ENCODE measurements around the gene FBN3. TPM values are rescaled to one million over a fixed set of nuclear protein-coding genes. Genes with fewer than 3 reads are reported as not detected.
A peak's percentile ranks its signal among the peaks of the same experiment; 100 is the strongest.

The FBN3 gene
- total RNA-seq, 1 donor from 2014 or later = 15.5 TPM

- Mint-ChIP-seq H3K36me3 (ENCODE audit: low read depth, unreplicated experiment) (peaks cover 3% of the 10 kb centered on the region), H3K27ac (ENCODE audit: unreplicated experiment) (no peak overlapping the region), H3K27me3 (ENCODE audit: unreplicated experiment) (peaks cover 1% of the 10 kb centered on the region), H3K4me3 (ENCODE audit: unreplicated experiment) (no peak overlapping the region), H3K4me1 (ENCODE audit: unreplicated experiment) (no peaks in the 10 kb centered on the region), H3K9me3 (ENCODE audit: unreplicated experiment) (no peaks in the 10 kb centered on the region)
- DNase-seq (ENCODE audit: low spot score) = no peak
- no peak for TF ChIP-seq CTCF (IDR thresholded peaks at IDR 0.05; ENCODE audit: unreplicated experiment)
Observed at GRCh38 chr19:8081569-8082550, 67.5 kb downstream of the FBN3 start.

DNA sequence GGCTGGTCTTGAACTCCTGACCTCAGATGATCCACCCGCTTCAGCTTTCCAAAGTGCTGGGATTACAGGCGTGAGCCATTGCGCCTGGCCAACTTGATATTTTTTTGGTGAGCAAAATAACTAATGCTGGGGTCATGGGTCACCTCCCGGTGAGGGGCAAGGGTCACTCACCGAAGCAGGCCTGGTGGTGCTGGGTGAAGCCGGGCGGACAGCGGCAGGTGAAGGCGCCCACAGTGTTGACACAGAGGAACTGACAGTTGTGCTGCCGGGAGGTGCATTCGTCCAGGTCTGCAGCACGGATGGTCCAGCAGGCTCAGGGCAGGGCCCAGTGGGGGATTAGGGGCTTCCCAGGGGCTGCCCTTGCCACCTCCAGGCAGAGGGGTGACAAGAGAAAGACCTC is 68.6 kb downstream of the FBN3 start:
- no peak overlapping the region for H3K4me3 Mint-ChIP-seq (ENCODE audit: unreplicated experiment)
- no peaks in the 10 kb centered on the region for H3K9me3 Mint-ChIP-seq (ENCODE audit: unreplicated experiment)
- no peak for TF ChIP-seq CTCF (IDR thresholded peaks at IDR 0.05; ENCODE audit: unreplicated experiment)
- H3K4me1 Mint-ChIP-seq (ENCODE audit: unreplicated experiment) = no peaks in the 10 kb centered on the region
- DNase-seq (ENCODE audit: low spot score) = no peak
- H3K27me3 Mint-ChIP-seq (ENCODE audit: unreplicated experiment) = peaks cover 1% of the 10 kb centered on the region
- no peak overlapping the region for H3K27ac Mint-ChIP-seq (ENCODE audit: unreplicated experiment)
- H3K36me3 Mint-ChIP-seq (ENCODE audit: low read depth, unreplicated experiment) = peaks cover 3% of the 10 kb centered on the region

- H3K27ac Mint-ChIP-seq (ENCODE audit: unreplicated experiment) = no peak overlapping the region
- no peak overlapping the region for H3K4me3 Mint-ChIP-seq (ENCODE audit: unreplicated experiment)
- no peaks in the 10 kb centered on the region for H3K9me3 Mint-ChIP-seq (ENCODE audit: unreplicated experiment)
- peaks cover 3% of the 10 kb centered on the region for H3K36me3 Mint-ChIP-seq (ENCODE audit: low read depth, unreplicated experiment)
- DNase-seq (ENCODE audit: low spot score) = no peak
- H3K4me1 Mint-ChIP-seq (ENCODE audit: unreplicated experiment) = no peaks in the 10 kb centered on the region
- peaks cover 1% of the 10 kb centered on the region for H3K27me3 Mint-ChIP-seq (ENCODE audit: unreplicated experiment)
- no peak for TF ChIP-seq CTCF (IDR thresholded peaks at IDR 0.05; ENCODE audit: unreplicated experiment)
Observed at GRCh38 chr19:8079988-8080387, 69.4 kb downstream of the FBN3 start.

- H3K36me3 Mint-ChIP-seq (ENCODE audit: low read depth, unreplicated experiment) = peaks cover 10% of the 10 kb centered on the region
- no peak for TF ChIP-seq CTCF (IDR thresholded peaks at IDR 0.05; ENCODE audit: unreplicated experiment)
- H3K4me1 Mint-ChIP-seq (ENCODE audit: unreplicated experiment) = no peaks in the 10 kb centered on the region
- no peak overlapping the region for H3K4me3 Mint-ChIP-seq (ENCODE audit: unreplicated experiment)
- H3K27me3 Mint-ChIP-seq (ENCODE audit: unreplicated experiment) = peaks cover 3% of the 10 kb centered on the region
- H3K27ac Mint-ChIP-seq (ENCODE audit: unreplicated experiment) = peak overlapping the region; percentile 68
- no peak for DNase-seq (ENCODE audit: low spot score)
- H3K9me3 Mint-ChIP-seq (ENCODE audit: unreplicated experiment) = no peaks in the 10 kb centered on the region
Observed at GRCh38 chr19:8075158-8076074, 74.0 kb downstream of the FBN3 start.

All from endothelial cell (in vitro differentiated cells).